Epidermal melanocyte (primary cell): ENCODE results near the gene GAREM2.

Source experiments
- DNase-seq: peaks from one replicate; pipeline ENCODE4 v3.0.0; 2011; ENCODE audit warnings: low spot score; ENCODE audit not compliant: insufficient read length

GAREM2 gene

GRCh38 chr2:26237868-26238267 is 65.0 kb downstream of the GAREM2 start:
- no peak for DNase-seq

GRCh38 chr2:26238311-26238958 is 65.5 kb downstream of the GAREM2 start:
- DNase-seq = no peak
